GM12801 (cell line): Measurements from ENCODE around the gene NEK1.

Experiments
- TF ChIP-seq, protein P1 (sequence below): IDR thresholded peaks from one replicate; pipeline ENCODE4 v1.5.1; 2011; ENCODE audit warnings: control low read depth; ENCODE audit not compliant: insufficient read length; ENCODE audit errors: extremely low read depth

Gene NEK1, protein sequence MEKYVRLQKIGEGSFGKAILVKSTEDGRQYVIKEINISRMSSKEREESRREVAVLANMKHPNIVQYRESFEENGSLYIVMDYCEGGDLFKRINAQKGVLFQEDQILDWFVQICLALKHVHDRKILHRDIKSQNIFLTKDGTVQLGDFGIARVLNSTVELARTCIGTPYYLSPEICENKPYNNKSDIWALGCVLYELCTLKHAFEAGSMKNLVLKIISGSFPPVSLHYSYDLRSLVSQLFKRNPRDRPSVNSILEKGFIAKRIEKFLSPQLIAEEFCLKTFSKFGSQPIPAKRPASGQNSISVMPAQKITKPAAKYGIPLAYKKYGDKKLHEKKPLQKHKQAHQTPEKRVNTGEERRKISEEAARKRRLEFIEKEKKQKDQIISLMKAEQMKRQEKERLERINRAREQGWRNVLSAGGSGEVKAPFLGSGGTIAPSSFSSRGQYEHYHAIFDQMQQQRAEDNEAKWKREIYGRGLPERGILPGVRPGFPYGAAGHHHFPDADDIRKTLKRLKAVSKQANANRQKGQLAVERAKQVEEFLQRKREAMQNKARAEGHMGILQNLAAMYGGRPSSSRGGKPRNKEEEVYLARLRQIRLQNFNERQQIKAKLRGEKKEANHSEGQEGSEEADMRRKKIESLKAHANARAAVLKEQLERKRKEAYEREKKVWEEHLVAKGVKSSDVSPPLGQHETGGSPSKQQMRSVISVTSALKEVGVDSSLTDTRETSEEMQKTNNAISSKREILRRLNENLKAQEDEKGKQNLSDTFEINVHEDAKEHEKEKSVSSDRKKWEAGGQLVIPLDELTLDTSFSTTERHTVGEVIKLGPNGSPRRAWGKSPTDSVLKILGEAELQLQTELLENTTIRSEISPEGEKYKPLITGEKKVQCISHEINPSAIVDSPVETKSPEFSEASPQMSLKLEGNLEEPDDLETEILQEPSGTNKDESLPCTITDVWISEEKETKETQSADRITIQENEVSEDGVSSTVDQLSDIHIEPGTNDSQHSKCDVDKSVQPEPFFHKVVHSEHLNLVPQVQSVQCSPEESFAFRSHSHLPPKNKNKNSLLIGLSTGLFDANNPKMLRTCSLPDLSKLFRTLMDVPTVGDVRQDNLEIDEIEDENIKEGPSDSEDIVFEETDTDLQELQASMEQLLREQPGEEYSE (N-terminal part only)

DNA sequence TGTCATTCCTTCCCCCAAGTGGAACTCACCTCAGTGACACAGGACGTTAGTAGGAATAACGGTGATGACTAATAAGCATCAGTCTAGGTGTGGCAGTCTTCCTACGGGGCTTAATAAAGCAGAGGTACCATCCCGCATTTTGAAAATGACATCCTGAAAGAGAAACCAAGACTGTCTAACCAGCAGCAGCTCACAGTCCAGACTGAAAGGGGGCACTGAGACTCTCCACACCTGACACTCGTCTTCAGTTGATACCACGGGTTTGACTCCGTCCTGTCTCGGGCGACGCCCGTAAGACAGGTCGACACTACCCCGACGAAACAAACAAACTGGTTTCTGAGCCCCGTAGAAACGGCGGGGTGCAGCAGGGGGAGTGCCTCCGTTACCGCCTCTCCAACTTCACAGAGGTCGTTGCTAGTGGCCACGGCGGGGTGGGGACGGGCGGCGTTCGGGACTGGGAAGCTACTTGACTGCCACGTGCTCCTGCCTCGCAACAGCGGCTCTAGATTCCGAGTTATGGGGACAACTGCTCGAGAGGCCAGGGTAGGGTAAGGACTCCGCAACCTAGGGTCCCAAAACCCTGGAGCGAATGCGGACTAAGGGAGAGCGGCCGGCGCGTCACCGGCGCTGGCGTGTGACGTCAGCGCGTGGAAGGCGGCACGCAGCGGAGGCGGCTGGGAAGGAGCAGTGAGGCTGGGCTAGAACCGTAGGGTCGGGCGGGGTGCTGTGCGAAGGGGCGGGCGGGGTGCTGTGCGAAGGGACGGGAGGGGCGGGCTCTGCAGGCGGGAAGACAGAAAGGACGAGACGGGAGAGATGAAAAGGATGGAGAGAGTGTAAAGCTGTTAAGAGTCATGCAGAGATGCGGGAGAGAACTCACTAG is at the start of gene NEK1:
NEK1 (minus strand) TSS at position 593 of the 880 bp plus-strand sequence. CDS start 9,953 bp downstream, outside the sequence.
- TF ChIP-seq, protein P1, sequence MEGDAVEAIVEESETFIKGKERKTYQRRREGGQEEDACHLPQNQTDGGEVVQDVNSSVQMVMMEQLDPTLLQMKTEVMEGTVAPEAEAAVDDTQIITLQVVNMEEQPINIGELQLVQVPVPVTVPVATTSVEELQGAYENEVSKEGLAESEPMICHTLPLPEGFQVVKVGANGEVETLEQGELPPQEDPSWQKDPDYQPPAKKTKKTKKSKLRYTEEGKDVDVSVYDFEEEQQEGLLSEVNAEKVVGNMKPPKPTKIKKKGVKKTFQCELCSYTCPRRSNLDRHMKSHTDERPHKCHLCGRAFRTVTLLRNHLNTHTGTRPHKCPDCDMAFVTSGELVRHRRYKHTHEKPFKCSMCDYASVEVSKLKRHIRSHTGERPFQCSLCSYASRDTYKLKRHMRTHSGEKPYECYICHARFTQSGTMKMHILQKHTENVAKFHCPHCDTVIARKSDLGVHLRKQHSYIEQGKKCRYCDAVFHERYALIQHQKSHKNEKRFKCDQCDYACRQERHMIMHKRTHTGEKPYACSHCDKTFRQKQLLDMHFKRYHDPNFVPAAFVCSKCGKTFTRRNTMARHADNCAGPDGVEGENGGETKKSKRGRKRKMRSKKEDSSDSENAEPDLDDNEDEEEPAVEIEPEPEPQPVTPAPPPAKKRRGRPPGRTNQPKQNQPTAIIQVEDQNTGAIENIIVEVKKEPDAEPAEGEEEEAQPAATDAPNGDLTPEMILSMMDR = no peak

DNA sequence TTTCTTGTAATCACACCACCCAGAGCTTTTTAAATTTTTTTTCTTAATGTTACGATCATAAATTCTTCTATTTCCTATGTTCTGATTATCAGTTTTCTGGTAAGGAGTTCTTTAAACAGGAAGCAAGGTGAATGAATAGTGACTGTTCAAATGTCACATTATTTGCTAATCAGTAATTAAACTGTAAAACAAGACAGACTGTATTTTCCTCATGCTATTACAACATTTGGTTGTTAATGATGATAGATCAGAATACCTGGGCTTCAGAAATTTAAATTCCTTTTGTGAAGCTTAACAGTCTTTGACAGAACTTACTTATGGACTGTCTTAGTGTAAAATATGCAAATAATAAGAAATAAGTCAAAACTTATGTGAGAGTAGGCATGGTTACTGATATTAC is 49.4 kb upstream of the NEK1 start:
- TF ChIP-seq, protein P1 = no peak

DNA sequence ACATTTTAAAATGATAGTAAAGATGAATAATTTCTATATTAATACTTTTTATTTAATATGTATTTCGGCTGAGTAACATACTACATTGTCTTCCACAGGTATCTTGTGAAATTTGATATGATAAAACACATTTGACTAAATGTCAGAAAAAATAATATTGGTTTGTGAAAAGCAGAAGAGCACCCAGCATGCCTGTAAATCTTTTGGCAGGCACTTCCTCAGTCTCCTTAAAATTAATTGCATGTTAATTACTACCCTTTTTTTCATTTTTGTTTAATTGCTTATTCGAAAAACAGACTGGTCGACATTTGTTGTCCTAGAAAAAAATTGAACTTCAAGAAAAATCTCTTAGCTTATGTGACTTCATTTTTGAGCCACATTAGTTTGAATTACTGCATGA is 48.5 kb upstream of the NEK1 start:
- TF ChIP-seq, protein P1 = no peak

DNA sequence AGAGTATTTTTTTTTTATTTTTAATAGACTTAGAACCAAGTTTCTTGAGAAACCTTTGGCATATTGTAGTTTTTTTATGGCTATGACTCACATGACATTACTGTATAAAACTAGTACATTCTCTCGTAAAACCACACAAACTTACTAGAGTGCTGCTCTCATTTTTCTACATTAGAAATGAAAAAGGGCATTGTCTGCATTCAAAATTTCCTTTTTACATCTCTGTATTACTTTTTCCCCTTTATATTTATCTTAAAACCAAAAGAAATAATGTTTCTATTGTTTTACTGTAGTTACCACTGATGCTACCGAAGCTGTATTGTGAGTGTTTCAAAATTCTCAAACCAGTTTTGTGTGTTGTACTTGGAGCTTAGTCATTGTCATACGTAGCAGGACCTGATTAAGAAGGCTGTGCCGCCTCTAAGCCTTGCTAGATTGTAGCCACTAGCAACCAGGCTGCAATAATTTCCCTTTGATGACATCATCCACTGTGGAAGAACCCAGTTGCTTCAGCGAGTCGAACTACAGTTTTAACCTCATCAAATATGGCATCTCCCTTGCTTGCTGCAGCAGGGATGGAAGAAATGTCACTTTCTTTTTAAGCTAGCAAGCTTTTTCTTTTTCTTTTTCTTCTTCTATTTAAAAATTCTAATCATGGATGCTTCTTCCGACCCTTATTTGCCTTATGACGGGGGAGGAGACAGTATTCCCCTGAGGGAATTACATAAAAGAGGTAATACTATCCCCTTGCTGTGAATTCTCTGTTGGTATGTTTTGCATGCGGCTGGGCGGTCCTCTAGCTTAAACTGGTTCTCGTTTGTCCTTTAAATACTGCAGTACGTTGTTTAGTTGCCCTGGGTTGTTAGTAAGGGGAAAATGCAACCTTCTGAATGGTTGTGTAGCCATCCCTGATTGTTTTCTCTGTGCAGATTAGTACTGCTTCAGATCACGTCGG is 47.6 kb upstream of the NEK1 start:
- TF ChIP-seq, protein P1 = no peak

DNA sequence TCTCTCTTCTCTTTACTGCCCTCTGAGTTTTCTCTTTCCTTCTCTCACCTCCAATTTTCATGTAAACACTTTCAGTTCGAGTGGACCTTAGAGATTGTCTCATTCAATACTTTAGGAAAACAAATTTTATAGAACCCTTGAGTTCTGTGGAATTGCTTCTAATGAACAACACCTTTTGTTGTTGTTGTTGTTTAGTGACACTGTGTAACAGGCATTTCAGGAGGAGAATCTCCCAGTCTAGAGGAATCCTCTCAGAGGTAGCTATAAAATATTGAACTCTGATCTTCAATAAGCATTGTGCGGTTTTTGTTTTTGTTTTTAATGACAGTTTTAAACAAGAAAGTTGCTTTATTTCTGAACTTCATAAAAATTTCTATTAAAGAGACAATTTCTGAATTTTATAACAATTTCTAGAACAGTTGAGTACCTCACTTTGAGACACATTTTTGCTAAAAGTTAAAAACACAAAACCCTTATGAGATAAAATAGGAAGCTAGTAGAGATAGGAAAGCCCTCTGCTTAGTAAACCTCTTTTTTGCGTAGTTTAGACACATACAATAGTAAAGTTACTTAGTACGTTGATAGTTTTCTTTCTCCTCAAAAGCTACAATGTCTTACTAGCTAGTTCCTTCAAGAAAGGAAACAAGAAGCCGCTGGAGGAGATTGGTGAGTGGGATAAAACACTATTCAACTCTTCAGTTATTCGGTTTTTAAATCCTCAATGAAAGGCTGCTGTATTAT is 46.8 kb upstream of the NEK1 start:
- TF ChIP-seq, protein P1 = no peak
